Measurements from ENCODE around the gene VAV2. TPM values are rescaled to one million over a fixed set of nuclear protein-coding genes. Genes with fewer than 3 reads are reported as not detected.
A peak's percentile ranks its signal among the peaks of the same experiment; 100 is the strongest.

The VAV2 gene
- polyA plus RNA-seq, 2 of the 4 experiments (the other 2 are of a cell fraction), result 9.8 to 21.4 TPM

DNA sequence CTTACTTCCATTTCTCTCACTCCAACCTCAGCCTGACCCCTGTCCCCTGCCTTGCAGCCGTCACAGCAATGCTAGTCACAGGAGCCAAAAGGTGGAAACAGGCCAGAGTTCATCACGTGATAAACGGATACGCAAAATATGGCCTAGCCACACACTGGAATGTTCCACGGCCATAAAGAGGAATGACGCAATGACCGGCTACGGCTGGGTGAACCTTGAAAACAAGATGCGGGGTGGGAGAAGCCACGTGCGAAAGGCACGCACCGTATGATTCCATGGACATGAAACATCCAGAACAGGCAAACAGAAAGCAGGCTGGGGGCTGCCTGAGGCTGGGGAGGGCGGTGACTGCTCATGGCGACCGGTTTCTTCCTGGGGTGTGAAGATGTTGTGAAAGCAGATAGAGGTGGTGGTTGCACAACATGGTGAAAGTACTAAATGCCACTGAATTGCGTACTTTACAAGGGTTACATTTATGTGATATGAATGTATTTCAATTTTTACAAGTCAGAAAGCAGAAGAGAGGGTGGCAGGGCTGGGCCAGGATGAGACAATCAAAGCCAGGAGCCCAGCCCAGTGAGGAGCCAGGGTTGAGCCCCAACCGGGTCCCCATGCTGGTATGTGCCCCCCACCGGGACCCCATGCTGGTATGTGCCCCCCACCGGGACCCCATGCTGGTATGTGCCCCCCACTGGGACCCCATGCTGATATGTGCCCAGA is 136.2 kb downstream of the VAV2 start:
- no peak for DNase-seq (ENCODE audit: low read depth in 1 of 2, low spot score in 1 of 2)
- TF ChIP-seq RCOR1 (IDR thresholded peaks at IDR 0.05; ENCODE audit: low read depth, low read length) (no peak), CHD2 (IDR thresholded peaks at IDR 0.05; ENCODE audit: low read length, partially characterized antibody) (no peak), RARB (CRISPR knock-in tag; IDR thresholded peaks at IDR 0.05) (no peak), CEBPB (IDR thresholded peaks at IDR 0.05) (peak; percentile 20 to 34; a peak in 2 of 4 replicates), MAFK (IDR thresholded peaks at IDR 0.05; ENCODE audit: partially characterized antibody) (no peak), NR3C1 (IDR thresholded peaks at IDR 0.05) (no peak)
- no peaks in the 10 kb centered on the region for H3K9me3 ChIP-seq
- ChIA-PET POLR2A (no interaction called here), CTCF (interaction anchor here (0.8 to 1.5 kb wide), 3 partner anchors 15 to 63 kb away, joined by 3 read pairs; no protein-coding TSS in a partner anchor)
- 87% methylated on average over 20 of the region's 20 CpGs for WGBS (ENCODE audit: missing lambda C conversion rate)
- FAIRE-seq, result no peak
- H3K27ac ChIP-seq, result peak overlapping the region in 1 of 2 experiments; percentile 56; a peak in 2 of 6 replicates
- H3K4me2 ChIP-seq, result no peak overlapping the region
- H3K4me3 ChIP-seq, result no peak overlapping the region
- no peak for ATAC-seq
- H3K4me1 ChIP-seq, result peaks cover 10% of the 10 kb centered on the region; the same call in 1 of the 3 replicates

DNA sequence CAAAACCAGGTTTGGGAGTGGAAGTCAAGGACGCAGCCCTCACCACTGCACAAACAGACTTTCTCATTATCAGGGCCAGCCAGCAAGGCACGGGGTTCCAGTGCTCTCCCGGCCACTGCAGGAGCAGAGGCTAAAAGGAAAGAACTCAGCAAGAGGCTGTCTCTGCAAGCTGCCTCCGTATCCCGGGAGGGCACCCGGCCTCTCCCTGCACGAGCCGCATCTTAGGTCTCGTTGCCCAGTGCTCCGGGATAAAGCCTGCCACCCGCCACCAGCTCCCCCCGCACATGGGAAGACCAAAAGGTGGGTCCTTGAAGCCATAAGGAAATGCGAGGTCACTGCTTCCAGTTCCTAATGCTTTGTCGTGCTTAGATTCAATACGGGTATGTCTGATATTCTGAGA is 136.8 kb downstream of the VAV2 start:
- H3K27ac ChIP-seq, result peak overlapping the region in 1 of 2 experiments; percentile 56; a peak in 1 of 6 replicates
- POLR2A ChIA-PET, result no interaction called here
- TF ChIP-seq POLR2A (IDR thresholded peaks at IDR 0.05; ENCODE audit: low read length), result no peak
- no peak for TF ChIP-seq CBX2 (IDR thresholded peaks at IDR 0.05; ENCODE audit: borderline replicate concordance, low read depth)
- no peak for TF ChIP-seq ZFP36 (IDR thresholded peaks at IDR 0.05; ENCODE audit: borderline replicate concordance, partially characterized antibody)
- no peak for TF ChIP-seq EHMT2 (IDR thresholded peaks at IDR 0.05; ENCODE audit: low read depth)
- TF ChIP-seq TFCP2L1 (CRISPR knock-in tag; IDR thresholded peaks at IDR 0.05), result no peak
- TF ChIP-seq HOXB5 (CRISPR knock-in tag; IDR thresholded peaks at IDR 0.05), result no peak
- no peak for TF ChIP-seq USF2 (IDR thresholded peaks at IDR 0.05)
- TF ChIP-seq CEBPB (IDR thresholded peaks at IDR 0.05), result no peak
- TF ChIP-seq SREBF2 (IDR thresholded peaks at IDR 0.05), result no peak
- TF ChIP-seq, protein P1, sequence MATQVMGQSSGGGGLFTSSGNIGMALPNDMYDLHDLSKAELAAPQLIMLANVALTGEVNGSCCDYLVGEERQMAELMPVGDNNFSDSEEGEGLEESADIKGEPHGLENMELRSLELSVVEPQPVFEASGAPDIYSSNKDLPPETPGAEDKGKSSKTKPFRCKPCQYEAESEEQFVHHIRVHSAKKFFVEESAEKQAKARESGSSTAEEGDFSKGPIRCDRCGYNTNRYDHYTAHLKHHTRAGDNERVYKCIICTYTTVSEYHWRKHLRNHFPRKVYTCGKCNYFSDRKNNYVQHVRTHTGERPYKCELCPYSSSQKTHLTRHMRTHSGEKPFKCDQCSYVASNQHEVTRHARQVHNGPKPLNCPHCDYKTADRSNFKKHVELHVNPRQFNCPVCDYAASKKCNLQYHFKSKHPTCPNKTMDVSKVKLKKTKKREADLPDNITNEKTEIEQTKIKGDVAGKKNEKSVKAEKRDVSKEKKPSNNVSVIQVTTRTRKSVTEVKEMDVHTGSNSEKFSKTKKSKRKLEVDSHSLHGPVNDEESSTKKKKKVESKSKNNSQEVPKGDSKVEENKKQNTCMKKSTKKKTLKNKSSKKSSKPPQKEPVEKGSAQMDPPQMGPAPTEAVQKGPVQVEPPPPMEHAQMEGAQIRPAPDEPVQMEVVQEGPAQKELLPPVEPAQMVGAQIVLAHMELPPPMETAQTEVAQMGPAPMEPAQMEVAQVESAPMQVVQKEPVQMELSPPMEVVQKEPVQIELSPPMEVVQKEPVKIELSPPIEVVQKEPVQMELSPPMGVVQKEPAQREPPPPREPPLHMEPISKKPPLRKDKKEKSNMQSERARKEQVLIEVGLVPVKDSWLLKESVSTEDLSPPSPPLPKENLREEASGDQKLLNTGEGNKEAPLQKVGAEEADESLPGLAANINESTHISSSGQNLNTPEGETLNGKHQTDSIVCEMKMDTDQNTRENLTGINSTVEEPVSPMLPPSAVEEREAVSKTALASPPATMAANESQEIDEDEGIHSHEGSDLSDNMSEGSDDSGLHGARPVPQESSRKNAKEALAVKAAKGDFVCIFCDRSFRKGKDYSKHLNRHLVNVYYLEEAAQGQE (IDR thresholded peaks at IDR 0.05), result no peak
- TF ChIP-seq RCOR1 (IDR thresholded peaks at IDR 0.05; ENCODE audit: low read depth, low read length), result no peak
- no peak for TF ChIP-seq FOSB (CRISPR knock-in tag; IDR thresholded peaks at IDR 0.05)
- TF ChIP-seq RARB (CRISPR knock-in tag; IDR thresholded peaks at IDR 0.05), result no peak
- no peak for TF ChIP-seq JUNB (IDR thresholded peaks at IDR 0.05)
- TF ChIP-seq E2F6 (IDR thresholded peaks at IDR 0.05; ENCODE audit: borderline replicate concordance, low read depth), result no peak
- TF ChIP-seq ELK1 (IDR thresholded peaks at IDR 0.05; ENCODE audit: low read depth, low read length), result no peak
- no peak for TF ChIP-seq KDM5A (IDR thresholded peaks at IDR 0.05)
- no peak for ATAC-seq
- peaks cover 10% of the 10 kb centered on the region; the same call in 1 of the 3 replicates for H3K4me1 ChIP-seq
- FAIRE-seq, result no peak
- DNase-seq (ENCODE audit: low read depth in 1 of 2, low spot score in 1 of 2), result no peak
- H3K9me3 ChIP-seq, result no peaks in the 10 kb centered on the region
- 91% methylated on average over 15 of the region's 15 CpGs for WGBS (ENCODE audit: missing lambda C conversion rate)
- H3K4me3 ChIP-seq, result no peak overlapping the region
- CTCF ChIA-PET, result interaction anchor here (1.0 kb wide), 1 partner anchor 22 kb away, joined by 3 read pairs; no protein-coding TSS in a partner anchor
- H3K4me2 ChIP-seq, result no peak overlapping the region

All from A549 (cell line).